ENCODE data around the gene MOB2.

The MOB2 gene

GRCh38 chr11:1473011-1473628, 13.5 kb downstream of the MOB2 start:
- no peak for TF ChIP-seq CTCF (IDR thresholded peaks at IDR 0.05; ENCODE audit: control insufficient read depth, insufficient read depth, low read depth, low read length, missing control alignments)
- H3K4me3 ChIP-seq (ENCODE audit: control insufficient read depth, low read depth, low read length): no peak overlapping the region
- DNase-seq (ENCODE audit: low read depth): no peak

- no peak for TF ChIP-seq CTCF (IDR thresholded peaks at IDR 0.05; ENCODE audit: control insufficient read depth, insufficient read depth, low read depth, low read length, missing control alignments)
These were observed 14.2 kb downstream of the MOB2 start for GRCh38 chr11:1472180-1473005.

GRCh38 chr11:1471736-1472135, 14.8 kb downstream of the MOB2 start:
- no peak overlapping the region for H3K4me3 ChIP-seq (ENCODE audit: control insufficient read depth, low read depth, low read length)
- no peak for DNase-seq (ENCODE audit: low read depth)
- TF ChIP-seq CTCF (IDR thresholded peaks at IDR 0.05; ENCODE audit: control insufficient read depth, insufficient read depth, low read depth, low read length, missing control alignments): no peak

More at GRCh38 chr11:1472180-1473005, 14.2 kb downstream of the MOB2 start:
- H3K4me3 ChIP-seq (ENCODE audit: control insufficient read depth, low read depth, low read length): no peak overlapping the region
- DNase-seq (ENCODE audit: low read depth): no peak

- TF ChIP-seq CTCF (IDR thresholded peaks at IDR 0.05; ENCODE audit: control insufficient read depth, insufficient read depth, low read depth, low read length, missing control alignments): no peak
- DNase-seq (ENCODE audit: low read depth): no peak
- no peak overlapping the region for H3K4me3 ChIP-seq (ENCODE audit: control insufficient read depth, low read depth, low read length)
These were observed 15.6 kb downstream of the MOB2 start for GRCh38 chr11:1470681-1471611.

GRCh38 chr11:1469911-1470680, 16.5 kb downstream of the MOB2 start:
- H3K4me3 ChIP-seq (ENCODE audit: control insufficient read depth, low read depth, low read length): no peak overlapping the region
- DNase-seq (ENCODE audit: low read depth): no peak
- TF ChIP-seq CTCF (IDR thresholded peaks at IDR 0.05; ENCODE audit: control insufficient read depth, insufficient read depth, low read depth, low read length, missing control alignments): no peak
